ENCODE data around the gene NOVA1. TPM values are rescaled to one million over a fixed set of nuclear protein-coding genes. Genes with fewer than 3 reads are reported as not detected.

NOVA1 gene
- total and polyA plus RNA-seq, 2 donors (not counting 3 experiments of a cell fraction or from before 2014, with no cell fraction given) = 2.7 to 3.3 TPM

DNA sequence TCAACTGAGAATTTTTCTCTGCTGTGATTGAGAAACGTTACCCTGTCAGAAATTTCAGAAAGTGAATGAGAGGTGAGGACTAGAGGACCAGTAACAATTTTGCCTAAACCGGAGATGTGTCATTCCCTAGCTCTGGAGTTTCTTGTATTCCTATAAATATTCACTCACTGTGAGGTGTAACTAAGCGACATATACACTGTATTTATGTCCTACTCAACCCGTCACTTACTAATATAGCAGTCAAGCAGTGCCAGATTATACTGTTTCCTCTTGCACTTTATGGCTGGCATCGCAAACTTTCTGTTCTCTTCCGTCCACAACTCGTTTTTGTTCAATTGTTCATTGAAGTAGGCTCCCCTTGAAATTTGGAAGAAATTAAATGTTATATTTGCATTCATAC, 192.9 kb downstream of the NOVA1 start:
- no peak overlapping the region for H3K4me2 ChIP-seq (ENCODE audit: insufficient read depth, low read length)
- H4K20me1 ChIP-seq (replicated peaks; ENCODE audit: control insufficient read depth, extremely low read depth, insufficient read depth, low read length) = no peaks in the 10 kb centered on the region
- no peak for TF ChIP-seq CTCF (IDR thresholded peaks at IDR 0.05; ENCODE audit: extremely low read depth in 1 of 2, insufficient read depth in 1 of 2, low read depth in 1 of 2, low read length in 2 of 2)
- no peak for TF ChIP-seq EZH2 (IDR thresholded peaks at IDR 0.05; ENCODE audit: borderline replicate concordance, low read depth, low read length, severe bottlenecking)
- no peak for TF ChIP-seq JUN (IDR thresholded peaks at IDR 0.05; ENCODE audit: borderline replicate concordance, insufficient read depth, insufficient read length, low read depth)
- TF ChIP-seq, protein P1, sequence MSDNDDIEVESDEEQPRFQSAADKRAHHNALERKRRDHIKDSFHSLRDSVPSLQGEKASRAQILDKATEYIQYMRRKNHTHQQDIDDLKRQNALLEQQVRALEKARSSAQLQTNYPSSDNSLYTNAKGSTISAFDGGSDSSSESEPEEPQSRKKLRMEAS (IDR thresholded peaks at IDR 0.05; ENCODE audit: insufficient read depth, insufficient read length) = no peak
- no peak for TF ChIP-seq GATA2 (IDR thresholded peaks at IDR 0.05; ENCODE audit: insufficient read depth, insufficient read length, low read depth, low read length)
- no peak for TF ChIP-seq POLR2A (IDR thresholded peaks at IDR 0.05; ENCODE audit: low read depth, low read length)
- TF ChIP-seq FOS (IDR thresholded peaks at IDR 0.05; ENCODE audit: borderline replicate concordance, insufficient read depth, low read length) = no peak
- TF ChIP-seq POLR2AphosphoS5 (IDR thresholded peaks at IDR 0.05; ENCODE audit: insufficient read depth, low read depth, low read length) = no peak
- no peak for TF ChIP-seq MYC (IDR thresholded peaks at IDR 0.05; ENCODE audit: low read depth, low read length)
- H3K27ac ChIP-seq (ENCODE audit: insufficient read depth, low read depth, low read length) = no peak overlapping the region
- H2AFZ ChIP-seq (ENCODE audit: low read depth, low read length) = no peak overlapping the region
- no peak for DNase-seq (ENCODE audit: low read depth, low spot score)
- H3K79me2 ChIP-seq (ENCODE audit: control insufficient read depth, insufficient read depth, low read length) = no peaks in the 10 kb centered on the region
- ChIA-PET CTCF (no interaction called here), POLR2A (no interaction called here)
- no peaks in the 10 kb centered on the region for H3K9me3 ChIP-seq (replicated peaks; ENCODE audit: control insufficient read depth, insufficient read depth, low read length)
- no peaks in the 10 kb centered on the region for H3K4me1 ChIP-seq (ENCODE audit: control insufficient read depth, extremely low read depth, insufficient read depth, low read length)
- dilution Hi-C loops (cut with MboI; ENCODE audit: extremely low pct_ligation_motif_present, low sequenced_read_pairs) (no loop called here), intact Hi-C loops (cut with micrococcal nuclease) (no loop called here)
- H3K36me3 ChIP-seq (ENCODE audit: control insufficient read depth in 2 of 2, extremely low read depth in 1 of 2, insufficient read depth in 2 of 2, low read length in 2 of 2) = no peaks in the 10 kb centered on the region
- peaks cover 0 to 3% of the 10 kb centered on the region in 2 experiments for H3K27me3 ChIP-seq (ENCODE audit: control insufficient read depth in 2 of 2, insufficient read depth in 2 of 2, low read length in 2 of 2)
- no peak overlapping the region for H3K4me3 ChIP-seq (replicated peaks in 1 of 3; ENCODE audit: insufficient read depth in 1 of 3, low read depth in 1 of 3, low read length in 3 of 3)
- no peaks in the 10 kb centered on the region for H3K9me1 ChIP-seq (replicated peaks; ENCODE audit: control insufficient read depth, extremely low read depth, insufficient read depth, low read length)
- no peak overlapping the region for H3K9ac ChIP-seq (replicated peaks; ENCODE audit: extremely low read depth, insufficient read depth, low read length)
- BruUV-seq (replicated peaks) = no TSS peak
- no peak for FAIRE-seq

Data from endothelial cell of umbilical vein (primary cell).